ENCODE measurements around the gene LBHD2. TPM values are rescaled to one million over a fixed set of nuclear protein-coding genes. Genes with fewer than 3 reads are reported as not detected.

The LBHD2 gene
- polyA plus RNA-seq, 1 experiment: not detected

GRCh38 chr14:103129301-103130016 lies 45.4 kb downstream of the LBHD2 start:
- no peak overlapping the region for H3K27ac ChIP-seq (ENCODE audit: low read depth, low read length)
- DNase-seq (ENCODE audit: low read depth, low spot score): no peak
- CTCF ChIA-PET: interaction anchor here (1.0 to 2.3 kb wide), 2 partner anchors 24 to 57 kb away, joined by 4 to 8 read pairs; no protein-coding TSS in a partner anchor
- H3K27me3 ChIP-seq (ENCODE audit: control insufficient read depth, insufficient read depth, low read length): peaks cover 7% of the 10 kb centered on the region
- no peaks in the 10 kb centered on the region; the same call in 1 of the 2 replicates for H3K9me3 ChIP-seq (ENCODE audit: control insufficient read depth, insufficient read depth, low read length)
- POLR2A ChIA-PET: no interaction called here
- H3K4me3 ChIP-seq (ENCODE audit: low read depth, low read length): no peak overlapping the region
- TF ChIP-seq, protein P1, sequence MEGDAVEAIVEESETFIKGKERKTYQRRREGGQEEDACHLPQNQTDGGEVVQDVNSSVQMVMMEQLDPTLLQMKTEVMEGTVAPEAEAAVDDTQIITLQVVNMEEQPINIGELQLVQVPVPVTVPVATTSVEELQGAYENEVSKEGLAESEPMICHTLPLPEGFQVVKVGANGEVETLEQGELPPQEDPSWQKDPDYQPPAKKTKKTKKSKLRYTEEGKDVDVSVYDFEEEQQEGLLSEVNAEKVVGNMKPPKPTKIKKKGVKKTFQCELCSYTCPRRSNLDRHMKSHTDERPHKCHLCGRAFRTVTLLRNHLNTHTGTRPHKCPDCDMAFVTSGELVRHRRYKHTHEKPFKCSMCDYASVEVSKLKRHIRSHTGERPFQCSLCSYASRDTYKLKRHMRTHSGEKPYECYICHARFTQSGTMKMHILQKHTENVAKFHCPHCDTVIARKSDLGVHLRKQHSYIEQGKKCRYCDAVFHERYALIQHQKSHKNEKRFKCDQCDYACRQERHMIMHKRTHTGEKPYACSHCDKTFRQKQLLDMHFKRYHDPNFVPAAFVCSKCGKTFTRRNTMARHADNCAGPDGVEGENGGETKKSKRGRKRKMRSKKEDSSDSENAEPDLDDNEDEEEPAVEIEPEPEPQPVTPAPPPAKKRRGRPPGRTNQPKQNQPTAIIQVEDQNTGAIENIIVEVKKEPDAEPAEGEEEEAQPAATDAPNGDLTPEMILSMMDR (IDR thresholded peaks at IDR 0.05; ENCODE audit: low read depth, low read length): no peak

DNA sequence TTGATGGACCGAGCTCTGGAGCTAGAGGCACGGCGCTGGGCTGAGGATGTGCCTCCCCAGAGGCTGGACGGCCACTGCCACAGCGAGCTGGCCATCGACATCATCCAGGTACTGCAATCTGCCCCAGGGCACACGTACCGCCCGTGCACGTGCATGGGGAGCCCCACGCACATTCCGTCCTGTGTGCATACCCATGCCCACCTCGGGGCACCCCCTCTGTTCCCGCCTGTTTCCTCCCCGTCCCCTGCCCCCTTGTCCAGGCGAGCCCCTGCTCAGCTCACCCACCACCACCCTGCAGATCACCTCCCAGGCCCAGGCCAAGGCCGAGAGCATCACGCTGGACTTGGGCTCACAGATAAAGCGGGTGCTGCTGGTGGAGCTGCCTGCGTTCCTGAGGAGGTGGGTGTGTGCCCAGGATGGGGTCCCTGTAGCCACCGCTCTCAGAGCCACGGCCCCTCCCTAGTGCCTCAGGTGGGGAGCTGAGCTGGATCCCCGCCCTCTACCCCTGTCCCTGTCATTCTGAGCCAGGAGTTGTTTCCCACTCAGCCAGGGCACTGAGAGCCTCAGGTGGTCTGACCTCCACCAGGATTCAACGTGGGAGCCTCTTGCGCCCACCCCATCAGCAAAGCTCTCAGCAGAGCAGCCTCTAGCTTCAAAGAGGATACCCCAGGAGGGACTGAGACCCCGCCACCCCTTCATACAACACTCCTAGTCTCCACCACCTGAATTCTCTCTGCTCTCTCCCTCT lies 46.2 kb downstream of the LBHD2 start:
- Histone ChIP-seq H3K27ac (ENCODE audit: low read depth, low read length) (peak overlapping the region; percentile 39), H3K9me3 (ENCODE audit: control insufficient read depth, insufficient read depth, low read length) (no peaks in the 10 kb centered on the region; the same call in 1 of the 2 replicates), H3K4me3 (ENCODE audit: low read depth, low read length) (no peak overlapping the region), H3K27me3 (ENCODE audit: control insufficient read depth, insufficient read depth, low read length) (peaks cover 5% of the 10 kb centered on the region)
- TF ChIP-seq, protein P1 (IDR thresholded peaks at IDR 0.05; ENCODE audit: low read depth, low read length): no peak
- DNase-seq (ENCODE audit: low read depth, low spot score): no peak
- ChIA-PET CTCF (interaction anchor here (1.0 to 2.3 kb wide), 2 partner anchors 25 to 56 kb away, joined by 4 to 8 read pairs; no protein-coding TSS in a partner anchor), POLR2A (interaction anchor here (1.0 to 1.3 kb wide), 2 partner anchors 20 to 204 kb away, joined by 3 to 7 read pairs; partner anchors contain the start of gene EIF5)

GRCh38 chr14:103130965-103131364 lies 47.0 kb downstream of the LBHD2 start:
- Histone ChIP-seq H3K27me3 (ENCODE audit: control insufficient read depth, insufficient read depth, low read length) (peaks cover 3% of the 10 kb centered on the region), H3K9me3 (ENCODE audit: control insufficient read depth, insufficient read depth, low read length) (no peaks in the 10 kb centered on the region; the same call in 1 of the 2 replicates), H3K4me3 (ENCODE audit: low read depth, low read length) (no peak overlapping the region), H3K27ac (ENCODE audit: low read depth, low read length) (peak overlapping the region; percentile 39)
- TF ChIP-seq, protein P1 (IDR thresholded peaks at IDR 0.05; ENCODE audit: low read depth, low read length): no peak
- ChIA-PET CTCF (interaction anchor here (2.3 kb wide), 1 partner anchor 26 kb away, joined by 8 read pairs; no protein-coding TSS in a partner anchor), POLR2A (interaction anchor here (0.5 to 1.3 kb wide), 3 partner anchors 13 to 203 kb away, joined by 3 to 7 read pairs (median 4); partner anchors contain the start of gene EIF5)
- peak; percentile 44 for DNase-seq (ENCODE audit: low read depth, low spot score)

- no peak for DNase-seq (ENCODE audit: low read depth, low spot score)
- TF ChIP-seq, protein P1 (IDR thresholded peaks at IDR 0.05; ENCODE audit: low read depth, low read length): no peak
- ChIA-PET CTCF (interaction anchor here (2.3 kb wide), 1 partner anchor 26 kb away, joined by 8 read pairs; no protein-coding TSS in a partner anchor), POLR2A (interaction anchor here (1.3 kb wide), 1 partner anchor 202 kb away, joined by 7 read pairs; the partner anchor contains the start of gene EIF5)
- H3K9me3 ChIP-seq (ENCODE audit: control insufficient read depth, insufficient read depth, low read length): no peaks in the 10 kb centered on the region; the same call in 1 of the 2 replicates
- H3K27ac ChIP-seq (ENCODE audit: low read depth, low read length): no peak overlapping the region
- H3K27me3 ChIP-seq (ENCODE audit: control insufficient read depth, insufficient read depth, low read length): no peaks in the 10 kb centered on the region
- no peak overlapping the region for H3K4me3 ChIP-seq (ENCODE audit: low read depth, low read length)
These were observed 47.6 kb downstream of the LBHD2 start for GRCh38 chr14:103131580-103131979.
